Left ventricle myocardium inferior (tissue), 1 donor: ENCODE results near the gene ARHGAP31. TPM values are rescaled to one million over a fixed set of nuclear protein-coding genes. Genes with fewer than 3 reads are reported as not detected.

Source experiments
- DNase-seq: peaks from one replicate; pipeline ENCODE4 v3.0.0-alpha.2; 2020
- H3K27ac ChIP-seq: fragments of 200-600 bp; replicated peaks from 2 replicates; pipeline ENCODE4 v1.8.0; 2021
- H3K27me3 ChIP-seq: fragments of 200-600 bp; 2 replicates; pipeline ENCODE4 v1.8.0; 2021; ENCODE audit warnings: low read depth
- H3K36me3 ChIP-seq: fragments of 200-600 bp; 2 replicates; pipeline ENCODE4 v1.8.0; 2021
- H3K4me1 ChIP-seq: fragments of 200-600 bp; 2 replicates; pipeline ENCODE4 v1.8.0; 2021
- H3K4me3 ChIP-seq: fragments of 200-600 bp; 2 replicates; pipeline ENCODE4 v1.8.0; 2021; ENCODE audit warnings: mild to moderate bottlenecking, moderate library complexity
- H3K9me3 ChIP-seq: fragments of 200-600 bp; replicated peaks from 2 replicates; pipeline ENCODE4 v1.8.0; 2021
- intact Hi-C: fragments of 100-400 bp; cut with micrococcal nuclease; formaldehyde crosslinking; loops from one replicate; pipeline ENCODE4 v1.11.0; 2022
- total RNA-seq: library from RNA; stranded (reverse); fragmentation: NEBNext Ultra II Directional; extraction: Animal tissue kit (Norgen Biotek cat#: 25700); gene quantifications from one replicate; pipeline ENCODE4 v1.2.1, GENCODE V29; 2021
- TF ChIP-seq, protein P1 (sequence below): fragments of 200-600 bp; IDR thresholded peaks from 2 replicates; pipeline ENCODE4 v1.8.0; 2021; ENCODE audit warnings: antibody characterized with exemption, mild to moderate bottlenecking, borderline replicate concordance
- donor health status: DM: no; HTN: yes; CAD: no; lungs with severe emphysema.

The ARHGAP31 gene
- total RNA-seq, 1 donor from 2014 or later, result 38.0 TPM

DNA sequence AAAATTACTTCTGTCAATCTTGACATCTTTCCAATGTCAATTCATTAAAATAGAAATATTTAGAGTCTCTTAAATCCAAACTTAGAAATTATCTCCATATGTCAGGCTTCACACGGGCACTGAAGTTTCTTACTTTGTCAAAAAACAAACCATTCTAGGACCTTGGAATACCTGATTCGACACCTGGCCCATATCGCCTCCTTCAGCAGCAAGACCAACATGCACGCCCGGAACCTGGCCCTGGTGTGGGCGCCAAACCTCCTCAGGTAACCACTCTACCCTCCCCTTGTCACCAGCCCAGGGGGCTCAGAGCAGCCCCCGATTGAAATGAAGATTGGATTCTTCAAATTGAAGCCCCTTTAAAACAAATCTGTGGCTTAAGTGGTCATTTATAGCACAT, 88.0 kb downstream of the ARHGAP31 start:
- H3K4me3 ChIP-seq, result no peak overlapping the region
- H3K4me1 ChIP-seq, result peaks cover 20% of the 10 kb centered on the region
- peaks cover 78% of the 10 kb centered on the region for H3K36me3 ChIP-seq
- H3K9me3 ChIP-seq, result no peaks in the 10 kb centered on the region
- no peaks in the 10 kb centered on the region for H3K27me3 ChIP-seq
- no peak for DNase-seq
- intact Hi-C loops, result no loop called here
- no peak overlapping the region for H3K27ac ChIP-seq
- TF ChIP-seq, protein P1, sequence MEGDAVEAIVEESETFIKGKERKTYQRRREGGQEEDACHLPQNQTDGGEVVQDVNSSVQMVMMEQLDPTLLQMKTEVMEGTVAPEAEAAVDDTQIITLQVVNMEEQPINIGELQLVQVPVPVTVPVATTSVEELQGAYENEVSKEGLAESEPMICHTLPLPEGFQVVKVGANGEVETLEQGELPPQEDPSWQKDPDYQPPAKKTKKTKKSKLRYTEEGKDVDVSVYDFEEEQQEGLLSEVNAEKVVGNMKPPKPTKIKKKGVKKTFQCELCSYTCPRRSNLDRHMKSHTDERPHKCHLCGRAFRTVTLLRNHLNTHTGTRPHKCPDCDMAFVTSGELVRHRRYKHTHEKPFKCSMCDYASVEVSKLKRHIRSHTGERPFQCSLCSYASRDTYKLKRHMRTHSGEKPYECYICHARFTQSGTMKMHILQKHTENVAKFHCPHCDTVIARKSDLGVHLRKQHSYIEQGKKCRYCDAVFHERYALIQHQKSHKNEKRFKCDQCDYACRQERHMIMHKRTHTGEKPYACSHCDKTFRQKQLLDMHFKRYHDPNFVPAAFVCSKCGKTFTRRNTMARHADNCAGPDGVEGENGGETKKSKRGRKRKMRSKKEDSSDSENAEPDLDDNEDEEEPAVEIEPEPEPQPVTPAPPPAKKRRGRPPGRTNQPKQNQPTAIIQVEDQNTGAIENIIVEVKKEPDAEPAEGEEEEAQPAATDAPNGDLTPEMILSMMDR, result no peak

DNA sequence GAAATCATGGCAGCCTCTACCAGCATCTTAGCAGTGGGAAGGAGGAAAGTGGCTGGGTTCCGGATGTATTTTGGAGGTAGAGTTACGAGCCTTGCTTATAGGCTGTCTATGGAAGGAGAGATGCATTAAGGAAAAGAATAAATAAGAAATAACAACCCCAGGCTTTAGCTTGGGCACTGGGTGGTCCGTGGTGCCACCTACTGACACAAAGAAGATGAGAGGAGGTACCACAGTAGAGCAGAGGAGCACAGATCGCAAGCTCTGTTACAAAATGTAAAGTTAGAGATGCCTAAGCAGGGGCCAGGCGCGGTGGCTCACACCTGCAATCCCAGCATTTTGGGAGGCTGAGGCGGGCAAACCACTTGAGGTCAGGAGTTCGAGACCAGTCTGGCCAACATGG, 94.4 kb downstream of the ARHGAP31 start:
- Histone ChIP-seq H3K27ac (no peak overlapping the region), H3K4me1 (no peaks in the 10 kb centered on the region), H3K4me3 (no peak overlapping the region), H3K27me3 (no peaks in the 10 kb centered on the region), H3K9me3 (no peaks in the 10 kb centered on the region), H3K36me3 (peaks cover 81% of the 10 kb centered on the region)
- intact Hi-C loops, result no loop called here
- DNase-seq, result no peak
- TF ChIP-seq, protein P1, result no peak

- Histone ChIP-seq H3K27me3 (no peaks in the 10 kb centered on the region), H3K27ac (no peak overlapping the region), H3K4me1 (peaks cover 12% of the 10 kb centered on the region), H3K4me3 (no peak overlapping the region), H3K36me3 (peaks cover 91% of the 10 kb centered on the region), H3K9me3 (no peaks in the 10 kb centered on the region)
- intact Hi-C loops, result no loop called here
- DNase-seq, result no peak
- TF ChIP-seq, protein P1, result no peak
These were observed 101.8 kb downstream of the ARHGAP31 start for GRCh38 chr3:119395923-119396358.

DNA sequence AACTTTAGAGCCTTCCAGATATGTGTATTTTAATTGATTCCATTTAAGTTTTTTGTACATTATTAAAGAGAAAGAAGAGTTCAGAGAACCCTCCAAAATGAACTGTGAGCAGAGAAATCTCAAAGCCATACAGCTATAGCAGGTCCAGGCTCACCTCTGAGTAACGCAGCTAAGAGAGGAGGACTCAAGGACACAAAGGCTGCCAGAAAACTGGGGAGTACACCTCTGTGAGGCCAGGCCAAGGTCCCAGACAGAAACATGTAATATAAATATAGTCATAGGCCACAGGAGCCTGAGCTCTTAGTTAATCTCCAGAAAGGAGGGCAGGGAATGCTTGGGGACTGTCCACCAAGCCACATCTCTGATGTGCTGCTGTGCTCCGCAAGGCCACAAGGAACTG, 102.7 kb downstream of the ARHGAP31 start:
- H3K36me3 ChIP-seq, result peaks cover 90% of the 10 kb centered on the region
- intact Hi-C loops, result no loop called here
- TF ChIP-seq, protein P1, result no peak

DNA sequence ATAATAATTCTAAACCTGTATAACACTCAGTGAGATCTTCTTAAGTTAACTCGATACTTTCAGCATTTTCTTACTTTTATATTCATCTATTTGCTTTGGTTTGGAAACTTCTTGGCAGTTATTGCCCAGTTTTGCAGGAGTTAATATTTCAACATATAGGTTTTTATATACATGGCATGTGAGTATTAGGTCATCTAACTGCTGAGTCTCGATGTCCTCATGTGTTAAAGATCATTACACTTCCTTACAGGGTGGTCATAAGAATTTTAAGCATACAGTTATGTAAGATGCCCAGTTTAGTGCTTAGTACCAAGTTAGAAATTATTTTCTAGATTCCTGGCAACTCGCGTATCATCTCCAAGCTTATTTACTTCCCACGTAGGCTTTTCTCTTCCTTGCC, 106.3 kb downstream of the ARHGAP31 start:
- H3K36me3 ChIP-seq, result peaks cover 77% of the 10 kb centered on the region
- H3K27me3 ChIP-seq, result no peaks in the 10 kb centered on the region
- peaks cover 21% of the 10 kb centered on the region for H3K4me1 ChIP-seq
- TF ChIP-seq, protein P1, result no peak
- DNase-seq, result no peak
- H3K27ac ChIP-seq, result no peak overlapping the region
- H3K9me3 ChIP-seq, result no peaks in the 10 kb centered on the region
- intact Hi-C loops, result no loop called here
- no peak overlapping the region for H3K4me3 ChIP-seq

More for the DNA sequence above, 102.7 kb downstream of the ARHGAP31 start:
- H3K27ac ChIP-seq, result peak overlapping the region; percentile 47
- DNase-seq, result no peak
- H3K4me1 ChIP-seq, result peaks cover 12% of the 10 kb centered on the region
- no peak overlapping the region for H3K4me3 ChIP-seq
- H3K9me3 ChIP-seq, result no peaks in the 10 kb centered on the region
- no peaks in the 10 kb centered on the region for H3K27me3 ChIP-seq

- no peak overlapping the region for H3K27ac ChIP-seq
- DNase-seq, result no peak
- peaks cover 24% of the 10 kb centered on the region for H3K4me1 ChIP-seq
- H3K9me3 ChIP-seq, result no peaks in the 10 kb centered on the region
- TF ChIP-seq, protein P1, result no peak
- H3K4me3 ChIP-seq, result no peak overlapping the region
- no peaks in the 10 kb centered on the region for H3K27me3 ChIP-seq
- intact Hi-C loops, result no loop called here
- peaks cover 77% of the 10 kb centered on the region for H3K36me3 ChIP-seq
These were observed 106.9 kb downstream of the ARHGAP31 start for GRCh38 chr3:119401069-119401468.
